Activated T-cell treated with anti-CD3 and anti-CD28 coated beads, Interleukin-2, amount 50 U/mL, for 48 hours (primary cell): ENCODE measurements around the gene TMEM106A.
"Not testable (repeated sequence)": the region's sequence is repeated elsewhere in the genome, so short reads cannot be mapped to it uniquely, and the experiment has no call there.

Source experiments
- DNase-seq, 2 experiments: peaks; one replicate each; pipeline ENCODE4 v3.0.0-alpha.2; 2020

Gene TMEM106A, protein sequence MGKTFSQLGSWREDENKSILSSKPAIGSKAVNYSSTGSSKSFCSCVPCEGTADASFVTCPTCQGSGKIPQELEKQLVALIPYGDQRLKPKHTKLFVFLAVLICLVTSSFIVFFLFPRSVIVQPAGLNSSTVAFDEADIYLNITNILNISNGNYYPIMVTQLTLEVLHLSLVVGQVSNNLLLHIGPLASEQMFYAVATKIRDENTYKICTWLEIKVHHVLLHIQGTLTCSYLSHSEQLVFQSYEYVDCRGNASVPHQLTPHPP

DNA sequence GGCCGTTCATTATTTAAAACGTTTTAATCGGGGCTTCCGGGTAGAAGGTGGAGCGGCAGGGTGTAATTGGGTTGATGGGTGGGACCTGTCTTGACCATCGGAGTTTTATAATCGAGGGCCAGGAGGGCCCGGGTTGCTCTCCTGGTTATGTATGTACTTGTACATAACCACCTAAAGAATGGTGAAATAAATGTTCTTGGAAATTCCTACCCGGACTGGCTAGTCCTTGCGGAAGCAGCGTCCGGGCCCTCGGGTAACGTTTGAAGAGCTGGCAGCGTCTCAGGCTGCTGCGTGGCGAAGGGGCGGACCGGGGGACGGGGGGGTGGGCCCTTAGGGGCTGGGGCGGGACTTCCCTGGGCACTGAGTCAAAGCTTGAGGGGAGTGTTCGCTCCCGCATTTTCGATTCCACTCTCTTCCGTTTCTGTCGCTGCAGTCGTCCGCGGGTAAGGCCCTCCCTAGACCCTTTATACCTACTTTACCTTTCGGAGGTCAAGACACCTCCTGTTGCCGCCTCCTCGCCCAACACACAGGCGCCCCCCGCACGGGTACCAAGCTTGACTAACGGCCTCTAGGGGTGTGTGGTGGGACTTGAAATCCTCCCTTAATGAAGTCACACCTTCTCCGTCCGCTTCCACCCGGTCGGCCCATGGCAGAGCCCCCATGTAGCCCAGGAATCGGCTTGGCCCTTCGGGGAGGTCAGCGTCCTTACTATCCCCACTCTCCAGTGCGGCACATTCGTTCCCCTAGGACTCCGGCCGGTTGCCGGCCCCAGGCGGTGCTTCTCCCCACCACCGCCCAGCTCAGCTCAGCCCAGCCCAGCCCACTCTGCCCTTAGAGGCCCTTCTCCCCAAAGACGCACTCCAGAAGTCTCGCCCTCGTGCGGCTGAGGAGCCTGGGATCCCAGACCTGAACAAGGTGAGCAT lies at the start of gene TMEM106A:
TSS of gene TMEM106A (plus strand) at position 396 of the 923 bp plus-strand sequence. CDS start 1,167 bp downstream, outside the sequence.
- peak; percentile 82 to 85 for DNase-seq

DNA sequence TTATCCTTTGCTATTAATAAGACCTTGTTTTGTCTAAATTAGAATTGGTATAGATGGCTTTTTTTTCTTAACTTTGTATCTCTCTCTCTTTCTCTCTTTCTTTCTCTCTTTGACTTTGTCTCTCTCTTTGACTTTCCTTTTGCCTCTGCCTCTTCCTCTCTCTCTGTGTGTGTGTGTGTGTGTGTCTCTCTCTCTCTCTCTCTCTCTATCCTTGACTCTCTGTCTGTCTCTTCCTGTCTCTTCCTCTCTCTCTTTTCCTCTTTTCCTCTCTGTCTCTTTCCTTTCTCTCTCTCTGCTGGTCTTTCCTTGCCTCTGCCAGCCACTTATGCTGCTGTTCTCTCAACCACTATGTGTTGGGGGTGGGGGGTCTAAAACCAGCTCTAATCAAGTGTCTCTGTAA lies 45.7 kb upstream of the TMEM106A start:
- DNase-seq, result not testable (repeated sequence)

DNA sequence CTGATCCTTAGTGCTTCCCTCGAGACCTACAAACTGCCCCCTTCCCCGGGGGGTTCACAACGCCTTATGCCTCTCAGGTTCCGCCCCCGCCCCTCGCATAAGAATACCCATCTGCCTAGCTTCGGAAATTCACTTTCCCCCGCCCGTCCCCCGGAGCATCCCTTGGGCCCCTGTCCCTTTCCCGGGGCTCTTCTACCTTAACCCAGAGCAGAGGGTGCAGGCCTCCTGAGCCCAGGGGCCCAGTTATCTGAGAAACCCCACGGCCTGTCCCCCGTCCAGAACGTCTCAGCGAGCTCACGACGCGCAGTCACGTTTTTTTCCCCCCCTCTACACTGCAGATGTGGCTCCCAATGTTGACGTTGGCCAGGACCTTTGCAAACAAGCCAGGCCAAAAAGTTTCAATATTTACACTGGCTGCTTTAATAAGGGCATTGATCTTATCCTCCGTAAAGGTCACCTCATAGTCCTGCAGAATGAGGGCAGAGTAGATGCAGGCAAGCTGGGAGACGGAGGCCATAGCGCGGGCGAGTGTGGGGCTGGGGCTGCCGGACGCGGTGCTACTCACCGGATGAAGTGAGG lies 42.0 kb upstream of the TMEM106A start:
- no peak for DNase-seq

DNA sequence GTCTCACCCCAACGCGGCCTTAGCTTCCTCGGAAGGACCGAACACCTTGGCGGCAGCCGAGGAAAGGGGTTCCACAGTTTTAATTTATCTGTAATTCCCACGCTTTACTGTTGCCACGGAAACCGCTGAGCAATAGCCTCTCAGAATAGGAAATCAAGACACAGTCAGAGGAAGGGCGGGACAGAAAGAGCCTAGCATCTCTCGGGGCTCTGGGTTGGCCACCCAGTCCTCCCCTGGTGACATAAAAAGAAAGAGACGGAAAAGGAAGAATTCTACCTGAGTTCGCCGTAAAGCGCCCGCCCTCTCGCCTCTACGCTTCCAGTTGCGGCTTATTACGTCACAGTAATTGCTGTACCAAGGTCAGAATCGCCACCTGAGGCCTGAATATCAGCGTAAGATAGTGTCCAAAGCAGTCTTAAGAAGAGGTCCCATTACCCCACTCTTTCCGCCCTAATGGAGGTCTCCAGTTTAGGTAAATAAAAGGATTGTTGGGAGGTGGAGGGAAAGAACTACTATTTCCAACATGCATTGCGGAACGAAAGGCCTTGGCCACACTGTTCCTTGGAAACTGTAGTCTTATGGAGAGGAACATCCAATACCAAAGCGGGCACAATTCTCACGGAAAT lies 41.4 kb upstream of the TMEM106A start:
- peak; percentile 84 to 89 for DNase-seq

DNA sequence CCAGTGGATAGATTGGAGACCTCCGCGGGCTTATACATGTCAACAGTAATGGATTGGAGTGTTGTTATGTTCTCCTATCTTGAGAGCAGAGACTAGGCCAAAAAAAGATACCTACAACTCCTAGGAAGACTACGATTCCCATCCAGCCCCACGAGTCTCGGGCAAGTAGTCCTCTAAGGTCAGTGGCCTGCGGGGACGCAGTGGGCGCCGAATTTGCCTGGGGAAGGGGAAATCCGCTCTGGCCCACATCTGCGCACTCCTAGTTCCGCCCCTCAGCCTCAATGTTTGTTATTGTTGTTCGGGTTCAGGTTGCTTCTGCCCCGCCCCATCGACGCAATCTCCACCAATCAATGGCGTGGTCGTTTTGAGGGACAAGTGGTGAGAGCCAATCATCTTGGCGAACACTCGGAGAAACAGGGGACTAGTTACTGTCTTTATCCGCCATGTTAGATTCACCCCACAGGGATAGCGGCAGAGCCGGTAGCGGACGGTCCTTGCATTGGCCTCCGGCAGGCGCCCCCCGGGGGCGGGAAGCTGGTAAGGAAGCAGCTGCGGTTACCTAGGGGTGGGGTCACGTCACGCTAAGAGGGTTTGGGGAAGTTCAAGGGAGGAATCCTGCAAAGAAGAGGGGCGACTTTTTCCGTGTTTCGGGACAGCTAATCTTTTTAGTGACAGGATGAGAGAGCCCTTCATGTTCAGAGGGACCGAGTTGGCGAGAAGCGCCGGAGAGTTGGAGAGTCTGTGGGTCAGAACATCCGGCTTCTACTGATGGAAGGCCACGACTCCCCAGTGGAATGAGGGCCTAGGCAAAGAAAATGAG lies 40.7 kb upstream of the TMEM106A start, which contains the start of gene NBR1:
TSS of gene NBR1 (plus strand) at position 449 of the 820 bp plus-strand sequence. CDS start 4,586 bp downstream, outside the sequence.
- DNase-seq, result peak; percentile 99 to 100

DNA sequence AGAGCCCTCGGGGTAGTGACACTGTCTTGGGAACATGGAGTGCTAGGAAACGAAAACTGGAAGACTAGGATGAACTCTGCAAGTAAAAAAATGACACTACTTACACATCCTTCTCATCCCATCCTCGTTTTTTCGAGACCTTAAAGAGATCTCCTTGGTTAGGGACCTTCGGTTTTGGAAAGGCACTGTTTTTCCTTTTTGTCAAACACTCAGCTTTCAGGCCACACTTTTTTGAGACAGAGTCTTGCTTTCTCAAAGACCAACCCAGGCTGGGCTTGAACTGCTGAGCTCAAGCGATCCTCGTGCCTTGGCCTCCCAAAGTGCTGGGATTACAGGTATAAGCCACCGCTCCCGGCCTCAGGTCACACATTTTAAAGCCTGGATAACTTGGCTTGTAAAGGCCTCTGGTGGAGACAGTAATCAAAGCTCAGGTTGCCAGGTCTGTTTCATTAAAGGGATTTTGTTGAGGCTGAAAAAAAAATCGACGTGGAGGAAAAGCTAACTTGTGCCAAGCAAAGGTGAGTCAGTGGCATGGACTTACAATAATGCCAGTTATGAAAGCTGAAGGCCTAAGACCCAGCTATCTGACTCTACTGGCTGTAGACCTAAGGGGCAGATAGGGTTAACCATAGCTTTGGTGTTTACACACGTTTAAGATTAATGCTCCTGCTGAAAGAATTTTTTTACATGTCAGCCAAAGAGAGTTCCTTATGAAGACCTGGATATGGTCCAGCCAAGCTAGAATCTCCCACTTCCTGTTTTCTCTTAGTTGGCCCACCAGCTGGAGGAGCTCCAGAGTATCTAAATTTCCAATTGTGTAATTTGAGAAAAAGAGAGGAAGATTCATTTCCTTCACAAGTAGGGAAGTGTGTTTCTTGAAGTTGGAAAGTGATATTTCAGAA lies 39.8 kb upstream of the TMEM106A start:
- peak; percentile 36 to 39 for DNase-seq

DNA sequence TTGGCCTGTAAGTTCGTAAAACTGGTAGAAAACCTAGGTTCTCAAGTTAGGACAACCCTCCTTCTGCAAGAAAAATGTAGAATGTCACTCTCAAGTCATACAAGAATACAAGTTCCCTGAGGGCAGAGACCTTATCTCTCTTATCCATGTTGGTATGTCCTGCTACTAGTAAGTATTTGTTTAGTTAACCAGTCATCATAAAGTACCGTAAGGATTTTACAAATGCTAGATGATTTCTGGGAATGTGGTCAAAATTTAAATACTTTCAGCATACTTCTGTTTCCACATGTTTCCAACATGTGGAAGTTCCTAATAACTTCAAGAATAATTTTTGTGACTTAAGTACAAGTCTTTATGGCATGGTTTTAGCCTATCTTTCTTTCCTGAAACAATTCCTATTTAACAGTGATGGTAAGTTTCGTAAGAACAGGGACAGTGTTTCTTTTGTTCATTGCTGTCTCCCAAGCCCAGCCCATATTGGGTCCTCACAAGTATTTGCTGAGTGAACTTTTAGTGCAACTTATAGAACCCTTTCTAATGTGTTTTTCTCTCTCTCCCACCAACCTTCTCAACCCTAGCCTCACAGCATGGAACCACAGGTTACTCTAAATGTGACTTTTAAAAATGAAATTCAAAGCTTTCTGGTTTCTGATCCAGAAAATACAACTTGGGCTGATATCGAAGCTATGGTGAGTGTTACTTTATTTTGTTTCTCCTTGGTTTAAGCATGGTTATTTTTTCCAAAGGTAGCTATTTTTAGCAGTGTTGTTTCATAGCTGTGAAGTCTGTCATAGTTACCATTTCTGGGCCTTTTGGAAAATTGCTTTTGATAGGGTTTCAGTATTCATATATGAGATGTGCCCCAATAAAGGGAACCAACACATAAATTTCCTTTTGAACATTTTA lies 36.2 kb upstream of the TMEM106A start:
- no peak for DNase-seq

DNA sequence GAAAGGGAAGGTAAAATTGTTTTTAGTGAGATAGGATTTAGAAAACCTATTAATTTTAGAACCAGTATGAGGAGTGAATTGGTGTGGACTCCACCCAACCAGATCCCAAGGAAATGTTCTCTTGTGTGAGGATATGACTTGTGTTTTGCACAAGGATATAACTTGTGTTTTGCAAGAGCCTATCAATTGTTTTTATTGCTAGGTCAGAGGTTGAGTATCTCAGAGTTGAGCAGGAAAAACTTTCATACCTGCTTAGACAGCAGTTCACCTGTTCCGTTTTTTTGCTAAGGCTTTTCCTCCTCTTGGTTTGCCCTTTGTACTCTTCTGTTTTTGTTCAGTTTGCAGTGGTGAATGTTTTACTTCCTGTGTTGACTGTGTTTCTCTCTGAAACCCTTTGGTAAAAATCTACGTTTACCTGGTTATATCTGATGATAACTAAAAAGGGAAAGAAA lies 35.5 kb upstream of the TMEM106A start:
- no peak for DNase-seq

DNA sequence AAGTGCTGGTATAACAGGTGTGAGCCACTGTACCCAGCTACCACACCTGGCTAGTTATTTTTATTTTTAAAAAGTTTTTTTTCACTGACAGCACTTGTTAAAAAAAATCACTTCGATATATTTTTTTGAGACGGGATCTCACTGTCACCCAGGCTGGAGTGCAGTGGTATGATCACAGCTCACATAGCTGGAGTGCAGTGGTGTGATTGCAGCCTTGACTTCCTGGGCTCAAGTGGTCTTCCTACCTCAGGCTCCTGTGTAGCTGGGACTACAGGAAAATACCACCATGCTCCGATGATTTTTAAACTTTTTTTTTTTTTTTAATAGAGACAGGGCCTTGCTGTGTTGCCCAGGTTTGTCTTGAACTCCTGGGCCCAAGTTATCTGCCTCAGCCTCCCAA lies 27.8 kb upstream of the TMEM106A start:
- no peak for DNase-seq

DNA sequence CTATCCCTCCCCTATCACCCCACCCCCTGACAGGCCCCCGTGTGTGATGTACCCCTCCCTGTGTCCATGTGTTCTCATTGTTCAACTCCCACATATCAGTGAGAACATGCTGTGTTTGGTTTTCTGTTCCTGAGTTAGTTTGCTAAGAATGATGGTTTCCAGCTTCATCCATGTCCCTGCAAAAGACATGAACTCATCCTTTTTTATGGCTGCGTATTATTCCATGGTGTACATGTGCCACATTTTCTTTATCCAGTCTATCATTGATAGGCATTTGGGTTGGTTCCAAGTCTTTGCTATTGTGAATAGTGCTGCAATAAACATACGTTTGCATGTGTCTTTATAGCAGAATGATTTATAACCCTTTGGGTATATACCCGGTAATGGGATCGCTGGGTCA lies 25.0 kb upstream of the TMEM106A start:
- not testable (repeated sequence) for DNase-seq

DNA sequence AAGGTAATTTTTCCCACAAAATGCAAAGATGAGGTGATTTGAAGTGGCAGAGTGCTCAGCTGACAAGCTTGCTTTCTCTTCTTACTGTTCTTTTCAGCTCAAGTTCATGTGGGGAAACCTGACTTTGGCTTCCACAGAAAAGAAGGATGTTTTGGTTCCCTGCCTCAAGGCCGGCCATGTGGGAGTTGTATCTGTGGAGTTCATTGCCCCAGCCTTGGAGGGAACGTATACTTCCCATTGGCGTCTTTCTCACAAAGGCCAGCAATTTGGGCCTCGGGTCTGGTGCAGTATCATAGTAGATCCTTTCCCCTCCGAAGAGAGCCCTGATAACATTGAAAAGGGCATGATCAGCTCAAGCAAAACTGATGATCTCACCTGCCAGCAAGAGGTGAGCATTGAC lies 18.4 kb upstream of the TMEM106A start:
- no peak for DNase-seq

DNA sequence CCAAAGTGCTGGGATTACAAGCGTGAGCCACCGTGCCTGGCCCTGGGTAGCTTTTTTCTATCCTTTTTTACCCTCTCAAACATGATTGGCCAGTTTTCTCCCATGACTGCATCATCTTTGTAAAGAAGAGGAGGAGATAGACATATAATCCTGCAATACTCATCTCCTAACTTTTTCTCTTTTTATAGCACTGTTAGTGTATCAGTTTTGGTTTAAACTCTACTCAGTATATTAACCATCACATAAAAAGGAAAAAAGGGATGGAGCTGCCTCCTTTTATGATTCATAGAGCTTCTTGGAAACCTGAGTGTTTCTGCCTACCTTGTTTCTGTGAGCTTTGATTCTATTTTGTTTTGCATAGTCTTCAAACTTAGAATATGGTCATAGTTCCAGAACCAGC lies 12.0 kb upstream of the TMEM106A start:
- no peak for DNase-seq

DNA sequence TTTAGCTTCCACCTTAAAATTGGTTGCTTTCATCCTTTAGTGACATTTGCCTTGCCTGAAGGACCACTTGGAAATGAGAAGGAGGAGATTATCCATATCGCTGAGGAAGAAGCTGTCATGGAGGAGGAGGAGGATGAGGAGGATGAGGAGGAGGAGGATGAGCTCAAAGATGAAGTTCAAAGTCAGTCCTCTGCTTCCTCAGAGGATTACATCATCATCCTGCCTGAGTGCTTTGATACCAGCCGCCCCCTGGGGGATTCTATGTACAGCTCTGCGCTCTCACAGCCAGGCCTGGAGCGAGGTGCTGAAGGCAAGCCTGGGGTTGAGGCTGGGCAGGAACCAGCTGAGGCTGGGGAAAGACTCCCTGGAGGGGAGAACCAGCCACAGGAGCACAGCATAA lies 11.5 kb upstream of the TMEM106A start:
- no peak for DNase-seq

DNA sequence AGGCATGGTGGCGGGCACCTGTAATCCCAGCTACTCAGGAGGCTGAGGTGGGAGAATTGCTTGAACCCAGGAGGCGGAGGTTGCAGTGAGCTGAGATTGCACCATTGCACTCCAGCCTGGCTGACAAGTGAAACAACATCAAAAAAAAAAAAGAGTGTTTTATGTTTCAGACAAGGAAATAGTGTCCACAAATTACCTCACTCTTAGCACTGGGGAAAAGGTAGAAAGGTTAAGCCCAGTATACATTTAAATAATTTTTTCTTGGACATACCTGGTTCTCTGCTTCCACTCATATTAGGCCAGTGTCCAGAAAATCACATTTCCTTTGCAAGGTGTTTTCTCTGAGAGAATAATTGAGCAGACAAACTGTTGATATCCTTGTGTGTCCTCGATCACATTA lies 8.7 kb upstream of the TMEM106A start:
- not testable (repeated sequence) for DNase-seq

DNA sequence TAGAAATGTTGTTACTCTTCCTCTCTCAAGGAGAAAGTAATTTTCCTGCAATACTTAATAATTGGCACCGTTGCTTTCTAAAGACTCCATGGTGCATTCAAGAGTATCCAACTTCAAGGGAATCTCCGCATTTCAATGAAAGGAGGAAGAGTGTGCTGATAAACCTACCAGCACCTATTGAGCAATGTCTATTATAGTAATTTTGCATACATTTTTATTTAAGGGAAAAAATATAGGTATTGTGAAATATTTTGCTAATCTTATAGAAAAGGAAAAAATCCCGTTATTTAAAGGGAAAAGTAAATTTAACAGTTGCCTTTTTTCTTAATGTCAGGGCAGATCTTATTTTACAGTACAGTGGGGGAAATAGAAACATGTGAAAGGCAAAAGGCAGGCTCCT lies 1.1 kb upstream of the TMEM106A start:
- no peak for DNase-seq

DNA sequence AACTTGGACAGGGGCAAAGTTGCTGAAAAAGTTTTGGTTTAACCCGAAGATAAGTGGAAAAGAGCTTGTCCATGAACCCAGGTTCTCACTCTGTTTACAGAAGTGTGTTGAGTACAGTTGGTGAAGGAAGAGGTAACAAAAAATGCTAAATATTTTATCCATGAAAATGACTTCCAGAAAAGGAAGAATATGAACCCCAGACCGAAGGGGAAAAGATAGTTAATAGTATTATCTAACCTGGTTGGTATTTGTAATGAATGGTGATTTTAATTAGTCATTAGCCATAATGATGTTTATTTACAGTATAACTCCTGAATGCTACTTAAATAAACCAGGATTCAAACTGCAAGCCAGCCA lies 574 bp upstream of the TMEM106A start:
- DNase-seq, result no peak

DNA sequence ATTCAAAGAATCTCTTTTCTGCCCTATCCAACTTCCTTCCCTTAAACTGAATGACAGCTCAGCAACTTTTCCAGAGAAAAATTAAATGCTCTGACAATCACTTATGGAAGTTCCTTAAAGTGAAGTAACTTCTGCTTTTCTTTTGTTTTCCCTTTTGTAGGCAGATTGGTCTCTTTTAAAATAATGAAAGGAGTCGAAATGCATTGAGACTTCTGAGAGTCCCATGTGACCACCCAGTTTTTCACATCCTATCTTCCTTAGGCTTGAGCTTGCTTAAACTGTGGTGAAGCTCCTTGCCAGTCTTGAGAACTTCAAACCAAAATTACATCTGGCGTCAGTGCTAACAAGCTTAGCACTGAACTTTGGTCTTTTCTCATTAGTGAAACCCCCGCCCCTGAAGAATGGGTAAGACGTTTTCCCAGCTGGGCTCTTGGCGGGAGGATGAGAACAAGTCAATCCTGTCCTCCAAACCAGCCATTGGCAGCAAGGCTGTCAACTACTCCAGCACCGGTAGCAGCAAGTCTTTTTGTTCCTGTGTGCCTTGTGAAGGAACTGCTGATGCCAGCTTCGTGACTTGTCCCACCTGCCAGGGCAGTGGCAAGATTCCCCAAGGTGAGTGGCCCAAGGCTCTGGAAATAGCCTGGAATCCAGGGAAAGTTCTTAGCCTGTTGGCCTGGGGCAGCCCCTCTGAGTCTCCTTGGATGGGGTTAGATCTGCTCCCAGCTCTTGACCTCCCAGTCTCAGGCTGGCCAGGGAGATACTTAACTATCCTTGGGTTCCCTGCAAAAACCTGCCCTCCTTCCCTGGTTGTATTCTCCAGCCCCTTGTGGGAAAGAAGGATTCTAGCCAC lies 1.2 kb downstream of the TMEM106A start:
- DNase-seq, result no peak

DNA sequence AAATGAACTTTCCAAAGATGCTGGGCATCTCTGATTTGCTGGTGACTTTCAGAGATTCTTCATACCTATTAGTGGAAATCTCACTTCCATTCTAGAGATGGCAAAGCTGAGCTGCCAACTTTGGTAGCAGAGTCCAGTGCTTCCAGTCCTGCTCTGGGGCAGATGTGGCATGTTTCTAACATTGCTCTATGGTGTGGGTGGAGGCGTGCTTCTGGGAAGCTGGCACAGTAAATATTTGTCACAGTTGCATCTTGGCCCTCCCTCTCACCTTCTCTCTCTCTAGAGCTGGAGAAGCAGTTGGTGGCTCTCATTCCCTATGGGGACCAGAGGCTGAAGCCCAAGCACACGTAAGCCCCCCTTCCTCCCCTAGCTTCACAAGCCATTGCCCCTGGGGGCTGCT lies 1.9 kb downstream of the TMEM106A start:
- no peak for DNase-seq

DNA sequence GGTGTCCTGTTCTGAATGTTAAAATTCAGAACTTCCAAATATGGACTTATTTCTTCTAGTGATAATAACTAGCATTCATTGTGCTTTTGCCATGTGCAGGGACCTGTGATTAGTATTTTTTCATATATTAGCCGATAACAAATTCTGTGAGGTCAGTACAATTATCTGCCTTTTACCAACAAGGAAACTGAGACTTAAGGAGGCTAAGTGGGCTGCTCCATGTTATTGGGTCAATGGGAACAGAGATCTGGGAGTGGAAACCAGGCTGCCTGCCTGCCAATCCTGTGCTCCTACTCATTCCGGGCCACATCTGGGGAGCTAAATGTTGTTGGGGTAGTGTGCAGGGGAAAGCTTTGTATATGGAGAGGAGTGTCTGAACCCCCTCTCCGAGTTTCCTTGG lies 3.7 kb downstream of the TMEM106A start:
- no peak for DNase-seq
